Measurements from ENCODE around the gene FGD4.
"Not testable (repeated sequence)": the region's sequence is repeated elsewhere in the genome, so short reads cannot be mapped to it uniquely, and the experiment has no call there.

The FGD4 gene

GRCh38 chr12:32535288-32535999 lies 136.1 kb downstream of the FGD4 start:
- in situ Hi-C loops (cut with MboI; ENCODE audit: low pct_unique_long_range_greater_than_20kb, low sequenced_read_pairs), result no loop called here
- DNase-seq, result peak; percentile 81

- no peak for DNase-seq
- in situ Hi-C loops (cut with MboI; ENCODE audit: low pct_unique_long_range_greater_than_20kb, low sequenced_read_pairs), result no loop called here
These were observed 136.6 kb downstream of the FGD4 start for GRCh38 chr12:32536000-32536345.

GRCh38 chr12:32541754-32542374 lies 142.5 kb downstream of the FGD4 start:
- in situ Hi-C loops (cut with MboI; ENCODE audit: low pct_unique_long_range_greater_than_20kb, low sequenced_read_pairs), result no loop called here
- DNase-seq, result no peak

DNA sequence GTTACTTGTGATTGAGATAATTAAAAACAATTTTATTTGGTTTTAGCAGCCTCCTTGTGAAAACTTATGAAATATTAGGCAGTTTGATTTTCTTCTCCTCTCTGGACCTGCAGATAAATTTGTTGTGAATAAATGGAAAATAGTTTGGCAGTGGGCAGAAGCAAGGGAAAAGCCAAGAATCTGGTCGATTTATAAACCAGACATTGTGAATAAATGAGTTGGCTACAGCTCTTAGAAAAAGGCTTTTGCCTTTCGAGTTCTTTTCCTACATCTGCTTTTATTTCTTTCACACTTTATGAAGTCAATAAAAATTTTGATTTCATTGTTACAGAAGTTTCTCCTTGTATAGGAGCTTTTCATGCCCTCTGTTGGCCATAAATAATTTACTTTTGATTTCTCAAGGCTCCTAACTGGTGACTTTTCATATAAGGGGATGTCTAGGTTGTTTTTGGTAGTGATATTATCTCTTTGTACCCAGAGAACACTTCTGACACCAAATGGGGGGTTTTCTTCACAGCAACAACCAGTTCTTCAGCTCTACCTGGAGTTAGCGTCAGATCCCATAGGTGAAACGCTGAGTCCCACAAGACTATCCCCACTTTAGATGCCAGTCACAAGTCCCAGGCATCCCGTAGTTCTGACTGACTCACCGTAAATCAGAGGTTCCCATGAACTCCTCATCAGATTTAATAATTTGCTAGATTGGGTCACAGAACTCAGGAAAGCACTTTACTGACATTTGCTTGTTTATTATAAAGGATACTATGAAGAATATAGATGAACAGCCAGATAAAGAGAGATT lies 143.3 kb downstream of the FGD4 start:
- no peak for DNase-seq
- in situ Hi-C loops (cut with MboI; ENCODE audit: low pct_unique_long_range_greater_than_20kb, low sequenced_read_pairs), result no loop called here

DNA sequence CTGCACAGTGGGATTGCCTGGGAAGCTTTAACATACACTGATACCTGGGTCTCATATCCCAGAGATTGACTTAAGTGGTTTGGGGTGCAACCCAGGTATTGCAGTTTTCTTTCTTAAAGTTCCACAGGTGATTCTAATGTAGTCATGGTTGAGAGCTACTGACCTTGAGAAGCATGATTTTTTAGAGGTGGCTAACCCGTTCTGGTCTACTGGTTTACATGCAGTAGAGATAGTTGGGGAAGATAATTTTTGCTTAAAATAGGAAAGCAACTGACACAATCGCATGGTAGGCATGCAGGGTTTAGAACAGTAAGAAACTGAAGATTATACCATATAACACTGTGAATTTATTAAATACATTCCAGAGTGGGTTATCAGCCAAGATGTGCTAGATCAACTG lies 145.5 kb downstream of the FGD4 start:
- in situ Hi-C loops (cut with MboI; ENCODE audit: low pct_unique_long_range_greater_than_20kb, low sequenced_read_pairs), result no loop called here

DNA sequence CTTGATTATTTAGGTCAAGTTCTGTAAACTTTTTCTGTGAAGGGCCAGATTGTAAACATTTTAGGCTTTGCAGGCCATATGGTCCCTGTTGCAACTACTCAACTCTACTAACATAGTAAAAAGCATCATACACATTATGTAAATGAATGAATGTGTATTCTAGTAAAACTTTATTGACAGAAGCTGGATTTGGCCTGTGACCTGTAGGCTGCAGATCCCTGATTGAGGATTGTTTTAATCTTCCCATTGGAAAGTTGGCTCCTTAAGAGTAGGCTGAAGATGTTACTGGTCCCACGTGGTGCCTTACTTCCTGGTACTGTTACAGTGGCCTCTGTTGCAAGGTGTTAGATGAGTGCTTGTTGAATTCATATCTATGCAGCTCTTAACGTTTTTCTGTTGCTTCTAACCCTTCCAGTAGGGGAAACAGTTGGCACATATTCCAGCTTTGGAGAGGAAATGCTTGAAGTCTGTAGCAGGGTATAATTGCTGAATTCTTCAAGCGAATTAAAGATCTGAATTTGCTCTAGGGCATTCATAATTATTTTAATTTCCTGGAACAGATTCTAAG lies 146.1 kb downstream of the FGD4 start:
- in situ Hi-C loops (cut with MboI; ENCODE audit: low pct_unique_long_range_greater_than_20kb, low sequenced_read_pairs), result no loop called here
- no peak for DNase-seq

More for the DNA sequence above, 145.5 kb downstream of the FGD4 start:
- DNase-seq, result no peak

GRCh38 chr12:32546272-32546671 lies 146.9 kb downstream of the FGD4 start:
- in situ Hi-C loops (cut with MboI; ENCODE audit: low pct_unique_long_range_greater_than_20kb, low sequenced_read_pairs), result no loop called here
- DNase-seq, result no peak

DNA sequence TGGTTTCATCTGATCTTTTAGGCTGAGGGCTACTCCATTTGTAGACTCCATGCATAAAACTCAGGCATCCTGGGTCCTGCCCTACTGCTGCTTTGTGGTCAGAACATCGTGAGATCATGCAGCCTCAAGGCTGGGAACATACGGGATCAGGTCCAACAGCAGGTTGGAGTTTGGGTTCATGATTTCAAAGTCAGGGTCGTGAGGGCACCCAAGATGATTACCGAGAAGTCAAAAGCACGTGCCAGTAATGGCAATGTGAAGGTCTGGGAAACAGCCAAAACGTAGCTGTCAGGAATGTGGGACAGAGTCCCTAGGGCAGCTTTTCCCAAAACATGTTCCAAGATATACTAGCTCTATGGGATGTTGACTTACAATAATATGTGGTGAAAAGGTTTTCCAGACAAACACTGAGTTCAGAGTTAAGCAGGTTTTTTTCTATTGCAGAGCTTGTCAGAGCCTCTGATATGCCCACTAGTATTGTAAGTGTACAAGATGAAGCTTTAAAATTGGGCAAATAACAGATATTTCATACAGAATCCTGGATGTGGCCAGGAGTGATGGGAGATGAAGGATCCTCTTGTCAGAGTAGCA lies 149.4 kb downstream of the FGD4 start:
- no peak for DNase-seq
- in situ Hi-C loops (cut with MboI; ENCODE audit: low pct_unique_long_range_greater_than_20kb, low sequenced_read_pairs), result no loop called here

DNA sequence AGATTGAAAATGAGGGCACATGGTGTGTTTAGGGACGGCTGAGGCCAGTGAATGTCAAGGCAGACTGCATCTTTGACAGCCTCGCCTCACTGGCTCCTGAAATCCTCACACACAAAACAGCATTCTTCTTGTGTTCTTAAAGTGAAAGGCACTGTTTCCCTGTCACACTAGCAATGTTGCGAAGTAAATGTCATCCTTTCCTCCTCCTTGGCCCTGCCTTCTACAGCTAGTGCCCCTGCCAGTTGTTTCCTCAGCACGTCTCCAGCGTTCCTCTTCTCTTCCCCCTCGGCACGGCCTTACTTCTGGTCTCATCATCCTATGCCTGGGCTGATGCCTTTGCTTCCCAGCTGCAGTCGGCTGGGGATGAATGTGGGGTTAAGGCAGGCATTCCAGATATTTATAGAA lies 150.3 kb downstream of the FGD4 start:
- in situ Hi-C loops (cut with MboI; ENCODE audit: low pct_unique_long_range_greater_than_20kb, low sequenced_read_pairs), result no loop called here

GRCh38 chr12:32551058-32551457 lies 151.7 kb downstream of the FGD4 start:
- DNase-seq, result no peak
- in situ Hi-C loops (cut with MboI; ENCODE audit: low pct_unique_long_range_greater_than_20kb, low sequenced_read_pairs), result no loop called here

More for the DNA sequence above, 150.3 kb downstream of the FGD4 start:
- no peak for DNase-seq

DNA sequence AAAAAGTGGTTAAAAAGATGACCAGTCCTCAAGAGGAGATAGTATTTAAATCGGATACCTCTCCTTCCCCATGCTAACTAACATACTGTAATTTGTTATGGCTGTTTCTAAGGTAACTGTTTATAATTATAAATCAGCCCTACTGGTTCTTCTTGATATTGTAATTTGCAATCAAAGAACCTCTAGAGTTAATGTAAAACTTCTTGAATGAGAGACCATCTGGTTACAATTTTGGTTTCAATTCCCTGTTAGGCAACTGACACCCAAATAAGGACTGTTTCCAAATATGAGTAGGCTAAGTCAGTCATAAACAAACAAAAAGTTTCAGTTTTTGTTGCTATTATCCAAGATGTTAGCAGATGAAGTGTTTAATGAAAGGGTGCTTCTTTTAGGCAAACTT lies 159.5 kb downstream of the FGD4 start:
- no peak for DNase-seq
- in situ Hi-C loops (cut with MboI; ENCODE audit: low pct_unique_long_range_greater_than_20kb, low sequenced_read_pairs), result no loop called here

DNA sequence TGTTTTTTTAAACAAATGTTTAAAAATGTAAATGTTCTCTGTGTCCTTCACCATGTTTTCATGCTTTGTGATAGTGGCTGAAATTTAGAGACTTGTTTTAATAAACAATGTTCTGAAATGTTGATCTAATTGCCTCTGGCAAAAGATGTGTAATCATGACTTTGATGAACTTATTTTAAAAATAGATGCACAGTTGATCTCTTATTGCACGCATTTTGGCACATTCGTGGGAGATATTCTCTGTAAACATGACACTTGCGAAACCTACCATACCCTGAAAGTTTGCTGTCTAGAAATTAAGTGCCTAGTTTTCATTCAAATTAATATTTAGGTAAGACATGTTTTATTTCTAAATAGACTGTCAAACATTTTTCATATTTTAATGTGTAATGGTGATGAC lies 160.1 kb downstream of the FGD4 start:
- DNase-seq, result no peak
- in situ Hi-C loops (cut with MboI; ENCODE audit: low pct_unique_long_range_greater_than_20kb, low sequenced_read_pairs), result no loop called here

GRCh38 chr12:32560520-32560919 lies 161.2 kb downstream of the FGD4 start:
- DNase-seq, result no peak
- in situ Hi-C loops (cut with MboI; ENCODE audit: low pct_unique_long_range_greater_than_20kb, low sequenced_read_pairs), result no loop called here

GRCh38 chr12:32561931-32562341 lies 162.6 kb downstream of the FGD4 start:
- no peak for DNase-seq
- in situ Hi-C loops (cut with MboI; ENCODE audit: low pct_unique_long_range_greater_than_20kb, low sequenced_read_pairs), result no loop called here

DNA sequence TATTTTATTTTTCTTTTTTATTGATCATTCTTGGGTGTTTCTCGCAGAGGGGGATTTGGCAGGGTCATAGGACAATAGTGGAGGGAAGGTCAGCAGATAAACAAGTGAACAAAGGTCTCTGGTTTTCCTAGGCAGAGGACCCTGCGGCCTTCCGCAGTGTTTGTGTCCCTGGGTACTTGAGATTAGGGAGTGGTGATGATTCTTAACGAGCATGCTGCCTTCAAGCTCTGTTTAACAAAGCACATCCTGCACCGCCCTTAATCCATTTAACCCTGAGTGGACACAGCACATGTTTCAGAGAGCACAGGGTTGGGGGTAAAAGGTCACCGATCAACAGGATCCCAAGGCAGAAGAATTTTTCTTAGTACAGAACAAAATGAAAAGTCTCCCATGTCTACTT lies 163.1 kb downstream of the FGD4 start:
- DNase-seq; in situ Hi-C loops (cut with MboI; ENCODE audit: low pct_unique_long_range_greater_than_20kb, low sequenced_read_pairs): not testable (repeated sequence)

DNA sequence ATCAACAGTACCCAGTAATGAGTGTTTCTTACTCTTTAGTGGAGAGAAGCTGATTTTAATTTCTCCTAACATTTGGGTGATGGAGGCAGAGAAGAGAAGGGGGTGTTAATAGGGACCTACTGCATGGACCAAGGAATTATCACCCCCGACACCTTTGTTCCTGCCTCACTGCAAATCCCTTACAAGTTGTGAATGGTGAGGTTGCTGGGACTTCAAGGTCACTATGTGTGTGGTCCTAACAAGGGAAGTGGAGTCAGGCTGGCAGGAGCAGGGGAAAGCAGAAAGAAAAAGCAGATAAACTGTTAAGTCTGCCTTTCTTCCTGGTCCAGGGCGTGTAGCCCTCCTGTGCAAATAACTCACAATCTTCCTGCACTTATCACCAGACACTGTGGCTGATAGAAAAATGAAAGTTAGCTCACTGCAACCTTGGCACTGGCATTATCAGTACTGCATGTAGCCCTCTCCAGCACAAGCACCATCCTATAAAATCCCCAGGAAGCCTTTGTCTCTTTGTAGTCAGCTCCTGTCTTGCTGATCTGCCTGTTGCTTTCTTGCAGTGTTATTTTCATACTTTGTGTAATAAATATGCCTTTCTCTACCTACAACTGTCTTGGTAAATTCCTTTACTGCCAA lies 167.4 kb downstream of the FGD4 start:
- DNase-seq, result no peak
- in situ Hi-C loops (cut with MboI; ENCODE audit: low pct_unique_long_range_greater_than_20kb, low sequenced_read_pairs), result no loop called here

GRCh38 chr12:32567296-32567674 lies 167.9 kb downstream of the FGD4 start:
- no peak for DNase-seq
- in situ Hi-C loops (cut with MboI; ENCODE audit: low pct_unique_long_range_greater_than_20kb, low sequenced_read_pairs), result no loop called here

DNA sequence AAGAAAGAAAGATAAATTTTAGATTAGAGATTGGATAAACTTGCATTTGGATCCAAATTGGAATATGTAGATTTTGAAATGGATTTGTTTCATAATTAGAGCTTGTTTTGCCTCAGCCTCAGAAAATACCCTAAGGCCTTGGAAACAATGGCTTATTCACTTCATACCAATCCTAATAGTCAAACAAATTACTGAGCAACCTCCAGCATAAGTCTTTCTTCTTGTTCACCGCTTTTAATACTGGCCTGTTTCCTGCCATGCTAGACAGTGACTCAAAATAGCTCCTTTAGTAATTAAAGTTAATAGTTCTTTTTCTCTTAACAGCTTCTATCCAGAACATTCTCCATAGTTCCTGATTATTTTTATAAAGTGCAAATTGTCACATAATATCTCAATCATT lies 168.9 kb downstream of the FGD4 start:
- in situ Hi-C loops (cut with MboI; ENCODE audit: low pct_unique_long_range_greater_than_20kb, low sequenced_read_pairs), result no loop called here
- no peak for DNase-seq

- in situ Hi-C loops (cut with MboI; ENCODE audit: low pct_unique_long_range_greater_than_20kb, low sequenced_read_pairs), result no loop called here
- no peak for DNase-seq
These were observed 169.9 kb downstream of the FGD4 start for GRCh38 chr12:32569259-32569658.
